Measurements from ENCODE around the gene EIF4G3.
"Not testable (repeated sequence)": the region's sequence is repeated elsewhere in the genome, so short reads cannot be mapped to it uniquely, and the experiment has no call there.

The EIF4G3 gene

DNA sequence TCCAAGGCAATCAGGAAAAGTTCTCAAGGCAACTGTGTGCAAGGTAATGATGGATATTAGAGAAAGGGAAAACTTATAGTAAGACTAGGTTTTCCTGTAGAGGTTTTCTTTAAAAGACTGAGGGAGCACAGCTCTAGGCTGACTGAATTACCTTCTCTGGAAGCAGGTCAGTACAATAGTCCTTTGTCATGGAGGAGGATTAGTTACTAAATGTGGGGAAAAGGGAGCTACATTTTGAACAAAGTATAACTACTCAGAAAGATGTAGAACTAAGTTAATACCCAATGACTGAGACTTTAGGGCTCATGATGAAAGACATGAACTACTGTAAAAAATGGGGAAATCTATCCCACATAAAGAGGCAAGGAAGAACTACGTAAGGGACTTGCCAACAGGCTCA, 241.0 kb downstream of the EIF4G3 start:
- DNase-seq (ENCODE audit: low spot score), result no peak

DNA sequence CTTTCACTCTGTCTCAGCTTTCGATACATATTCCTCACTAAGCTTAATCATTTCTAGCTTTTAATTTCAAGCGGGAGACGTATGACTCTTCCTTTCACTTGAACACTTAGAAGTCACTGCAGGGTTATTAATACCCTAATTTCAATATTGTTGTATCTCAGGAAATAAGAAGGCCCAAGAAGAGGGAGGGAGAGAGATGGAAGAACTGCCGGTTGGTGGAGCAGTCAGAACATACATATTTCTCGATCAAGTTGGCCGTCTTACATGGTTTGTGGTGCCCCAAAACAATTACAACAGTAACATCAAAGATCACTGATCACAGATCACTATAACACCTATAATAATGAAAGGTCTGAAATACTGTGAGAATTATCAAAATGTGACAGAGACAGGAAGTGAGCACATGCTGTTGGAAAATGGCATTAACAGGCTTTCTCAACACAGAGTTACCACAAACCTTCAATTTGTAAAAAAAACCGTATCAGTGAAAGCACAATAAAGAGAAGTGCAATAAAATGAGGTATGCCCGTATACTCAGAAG, 244.2 kb downstream of the EIF4G3 start:
- no peak for DNase-seq (ENCODE audit: low spot score)

- DNase-seq (ENCODE audit: low spot score), result no peak
These were observed 244.7 kb downstream of the EIF4G3 start for GRCh38 chr1:20931930-20932436.

GRCh38 chr1:20930427-20930826, 246.3 kb downstream of the EIF4G3 start:
- DNase-seq (ENCODE audit: low spot score), result no peak

GRCh38 chr1:20928146-20928545, 248.6 kb downstream of the EIF4G3 start:
- no peak for DNase-seq (ENCODE audit: low spot score)

- no peak for DNase-seq (ENCODE audit: low spot score)
These were observed 255.4 kb downstream of the EIF4G3 start for GRCh38 chr1:20921285-20921684.

DNA sequence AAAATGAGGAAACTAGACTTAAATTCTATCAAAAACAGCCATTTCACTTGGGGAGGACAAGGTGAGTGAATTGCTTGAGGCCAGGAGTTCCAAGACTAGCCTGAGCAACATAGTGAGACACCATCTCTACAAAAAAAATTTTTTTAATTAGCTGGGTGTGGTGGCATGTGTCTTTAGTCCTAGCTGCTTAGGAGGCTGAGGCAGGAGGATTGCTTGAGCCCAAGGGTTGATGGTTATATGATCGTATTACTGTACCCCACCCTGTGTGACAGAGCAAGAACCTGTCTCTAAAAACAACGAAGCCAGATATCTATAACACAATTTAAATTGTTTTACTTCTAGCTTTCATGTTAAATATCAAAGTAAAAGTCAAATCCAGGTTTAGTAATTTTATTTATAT, 263.5 kb downstream of the EIF4G3 start:
- DNase-seq (ENCODE audit: low spot score), result no peak

GRCh38 chr1:20907526-20907925, 269.2 kb downstream of the EIF4G3 start:
- not testable (repeated sequence) for DNase-seq (ENCODE audit: low spot score)

- DNase-seq (ENCODE audit: low spot score), result no peak
These were observed 273.3 kb downstream of the EIF4G3 start for GRCh38 chr1:20903437-20903836.

GRCh38 chr1:20900056-20900455, 276.6 kb downstream of the EIF4G3 start:
- DNase-seq (ENCODE audit: low spot score), result no peak

DNA sequence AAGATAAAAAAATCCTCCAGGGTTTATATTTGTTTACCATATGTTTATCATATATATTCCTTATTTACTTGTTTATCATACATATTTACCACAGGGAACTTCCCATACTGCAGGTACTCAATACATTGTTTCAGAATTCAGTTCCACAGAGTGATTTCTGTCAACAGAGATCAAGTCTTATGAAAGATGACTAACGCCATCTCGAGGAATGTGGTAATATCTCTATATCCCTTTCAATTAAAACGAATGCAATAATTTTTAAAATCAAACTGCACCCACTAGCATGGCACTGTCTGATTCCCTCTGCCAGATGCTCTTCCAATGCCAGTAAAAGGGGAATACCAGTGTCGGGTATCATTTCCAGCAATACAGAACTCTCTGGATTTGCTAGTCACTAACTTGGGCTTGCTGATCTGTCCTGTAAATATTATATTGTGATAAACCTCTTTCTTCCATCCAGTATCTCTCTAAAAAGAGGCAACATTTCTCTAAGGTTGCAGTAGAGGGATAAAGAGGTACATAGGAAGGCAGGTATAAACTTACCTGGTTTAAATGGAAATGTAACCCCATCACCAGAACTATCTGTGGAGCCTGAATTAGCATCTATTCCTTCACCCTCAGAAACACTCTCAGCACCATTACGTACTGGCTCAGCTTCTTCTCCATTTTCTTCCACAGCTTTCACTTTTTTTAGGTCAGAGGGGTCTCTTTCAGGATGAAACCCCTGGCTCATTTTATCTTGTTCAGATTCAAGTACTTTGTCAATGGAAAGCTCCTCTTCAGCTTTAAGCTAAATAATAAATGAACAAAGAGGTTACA, 277.3 kb downstream of the EIF4G3 start:
- DNase-seq (ENCODE audit: low spot score), result no peak

DNA sequence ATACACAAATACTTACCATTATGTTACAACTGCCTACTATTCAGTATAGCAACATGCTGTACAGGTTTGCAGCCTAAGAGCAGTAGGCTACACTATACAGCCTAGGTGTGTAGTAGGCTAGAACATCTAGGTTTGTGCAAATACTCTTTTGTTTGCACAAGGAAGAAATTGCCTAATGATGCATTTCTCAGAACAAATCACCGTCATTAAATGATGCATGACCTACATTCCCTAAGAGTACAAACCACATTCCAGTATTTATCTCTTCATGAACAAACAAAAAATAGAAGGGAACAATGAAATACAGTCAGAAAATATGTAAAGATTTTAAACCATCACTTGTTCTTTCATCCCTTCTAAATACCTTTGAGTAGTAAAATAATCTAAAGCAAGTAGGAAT, 279.9 kb downstream of the EIF4G3 start:
- no peak for DNase-seq (ENCODE audit: low spot score)

GRCh38 chr1:20893931-20894330, 282.8 kb downstream of the EIF4G3 start:
- DNase-seq (ENCODE audit: low spot score), result no peak

DNA sequence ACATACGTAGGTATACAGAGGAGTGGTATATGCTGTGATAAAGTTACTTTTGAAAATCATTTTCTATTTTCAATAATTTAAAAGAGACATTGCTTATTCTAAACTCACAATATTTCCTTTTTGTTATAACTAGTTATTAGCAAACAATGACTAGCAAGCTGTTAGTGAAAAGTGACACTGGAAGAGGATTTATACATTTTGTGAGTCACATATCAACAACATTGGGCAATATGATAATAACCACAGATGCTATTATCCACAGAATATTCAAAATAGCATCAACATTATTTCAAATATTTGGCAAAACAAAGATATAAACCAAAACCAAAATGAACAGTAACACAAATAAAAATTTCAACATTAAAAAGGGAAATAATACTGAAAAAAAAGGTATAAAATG, 285.6 kb downstream of the EIF4G3 start:
- DNase-seq (ENCODE audit: low spot score), result peak; percentile 20

- DNase-seq (ENCODE audit: low spot score), result no peak
These were observed 289.5 kb downstream of the EIF4G3 start for GRCh38 chr1:20887246-20887645.

GRCh38 chr1:20885121-20885520, 291.6 kb downstream of the EIF4G3 start:
- no peak for DNase-seq (ENCODE audit: low spot score)

DNA sequence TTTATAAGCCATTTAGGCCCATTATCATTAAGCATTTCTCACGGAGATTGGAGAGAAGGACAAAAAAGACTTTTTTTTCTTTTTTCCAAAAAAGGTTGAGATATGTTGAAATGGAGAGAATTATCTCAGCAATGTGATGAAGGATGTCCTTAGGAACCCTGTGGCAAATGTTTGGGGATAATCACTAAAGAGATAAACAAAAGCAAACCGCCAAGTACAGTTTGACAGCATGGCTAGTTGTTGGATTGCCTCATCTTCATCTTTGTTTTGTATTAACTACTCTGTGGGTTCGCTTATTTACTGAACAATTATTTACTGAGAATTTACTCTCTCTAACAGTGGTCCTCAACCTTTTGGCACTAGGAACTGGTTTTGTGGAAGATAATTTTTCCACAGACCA, 292.2 kb downstream of the EIF4G3 start:
- DNase-seq (ENCODE audit: low spot score), result no peak

GRCh38 chr1:20883766-20884165, 292.9 kb downstream of the EIF4G3 start:
- peak; percentile 8 for DNase-seq (ENCODE audit: low spot score)

- no peak for DNase-seq (ENCODE audit: low spot score)
These were observed 293.9 kb downstream of the EIF4G3 start for GRCh38 chr1:20882837-20883236.

DNA sequence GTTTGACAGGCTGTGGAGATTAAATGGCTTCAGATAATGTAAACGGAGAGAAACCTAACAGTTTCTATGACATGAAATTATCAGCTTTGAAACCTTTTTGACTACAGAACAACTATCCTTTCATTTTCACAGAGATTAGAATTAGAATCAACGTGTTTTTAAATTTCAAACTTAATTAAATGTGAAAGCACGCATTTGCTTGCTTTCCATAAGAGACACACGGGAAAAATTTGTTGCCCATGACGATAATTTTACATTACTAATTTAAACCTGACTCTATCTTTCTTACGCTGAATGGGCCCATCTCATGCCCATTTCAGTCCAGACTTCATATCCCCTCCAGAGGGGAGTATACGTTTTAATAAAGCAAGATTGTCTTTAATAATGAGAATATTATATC, 297.9 kb downstream of the EIF4G3 start:
- DNase-seq (ENCODE audit: low spot score), result no peak

- DNase-seq (ENCODE audit: low spot score), result no peak
These were observed 301.3 kb downstream of the EIF4G3 start for GRCh38 chr1:20875198-20875973.

GRCh38 chr1:20873311-20873710, 303.4 kb downstream of the EIF4G3 start:
- no peak for DNase-seq (ENCODE audit: low spot score)

GRCh38 chr1:20871419-20871818, 305.3 kb downstream of the EIF4G3 start:
- no peak for DNase-seq (ENCODE audit: low spot score)
